ENCODE data around the gene SCYGR7. TPM values are rescaled to one million over a fixed set of nuclear protein-coding genes. Genes with fewer than 3 reads are reported as not detected.

SCYGR7 gene
- total and polyA plus RNA-seq, 2 of the 13 experiments (the other 11 are each of a cell fraction or from before 2014, with no cell fraction given) = not detected

GRCh38 chr2:227766373-227766883 lies 38.3 kb downstream of the SCYGR7 start (continued):
- TF ChIP-seq ARID4A (CRISPR knock-in tag; IDR thresholded peaks at IDR 0.05; ENCODE audit: borderline replicate concordance) = no peak; the same call in 1 of the 2 replicates
- peak; percentile 40; the same call in 1 of the 2 replicates for TF ChIP-seq ZBTB7B (CRISPR knock-in tag; IDR thresholded peaks at IDR 0.05)
- TF ChIP-seq RFXANK (CRISPR knock-in tag; IDR thresholded peaks at IDR 0.05) = peak; percentile 84; the same call in 1 of the 2 replicates
- no peak for TF ChIP-seq ZNF720 (CRISPR knock-in tag; IDR thresholded peaks at IDR 0.05)
- no peak for TF ChIP-seq EEA1 (CRISPR knock-in tag; IDR thresholded peaks at IDR 0.05; ENCODE audit: borderline replicate concordance)
- TF ChIP-seq HIC2 (CRISPR knock-in tag; IDR thresholded peaks at IDR 0.05; ENCODE audit: low read depth) = no peak
- TF ChIP-seq FLYWCH1 (CRISPR knock-in tag; IDR thresholded peaks at IDR 0.05) = no peak
- no peak for TF ChIP-seq GPN1 (CRISPR knock-in tag; IDR thresholded peaks at IDR 0.05; ENCODE audit: borderline replicate concordance)
- TF ChIP-seq REXO4 (CRISPR knock-in tag; IDR thresholded peaks at IDR 0.05; ENCODE audit: borderline replicate concordance) = no peak
- no peak for TF ChIP-seq RERE (CRISPR knock-in tag; IDR thresholded peaks at IDR 0.05; ENCODE audit: low read depth)
- peak; percentile 60 for TF ChIP-seq ZNF687 (CRISPR knock-in tag; IDR thresholded peaks at IDR 0.05)
- no peak for TF ChIP-seq ZNF747 (CRISPR knock-in tag; IDR thresholded peaks at IDR 0.05; ENCODE audit: borderline replicate concordance)
- TF ChIP-seq ATAD3A (CRISPR knock-in tag; IDR thresholded peaks at IDR 0.05) = no peak
- TF ChIP-seq ZNF768 (CRISPR knock-in tag; IDR thresholded peaks at IDR 0.05) = no peak
